Mammary epithelial cell (primary cell): ENCODE results near the gene ADAM22.

ENCODE experiments used
- EZH2 ChIP-seq: IDR thresholded peaks from 2 replicates; pipeline ENCODE4 v1.6.1; 2012; ENCODE audit warnings: low read length, inconsistent platforms, borderline replicate concordance
- TF ChIP-seq, protein P1 (sequence below), 2 donors: IDR thresholded peaks in 1 of 2; conservative IDR thresholded peaks in 1 of 2; 2 replicates each; pipeline ENCODE4 v1.5.1; 2011 to 2012; ENCODE audit warnings: inconsistent platforms in 2 of 2, low read length in 2 of 2, mild to moderate bottlenecking in 2 of 2, control low read depth in 1 of 2, low read depth in 1 of 2; ENCODE audit not compliant: insufficient read depth in 1 of 2; ENCODE audit errors: extremely low read depth in 1 of 2

DNA sequence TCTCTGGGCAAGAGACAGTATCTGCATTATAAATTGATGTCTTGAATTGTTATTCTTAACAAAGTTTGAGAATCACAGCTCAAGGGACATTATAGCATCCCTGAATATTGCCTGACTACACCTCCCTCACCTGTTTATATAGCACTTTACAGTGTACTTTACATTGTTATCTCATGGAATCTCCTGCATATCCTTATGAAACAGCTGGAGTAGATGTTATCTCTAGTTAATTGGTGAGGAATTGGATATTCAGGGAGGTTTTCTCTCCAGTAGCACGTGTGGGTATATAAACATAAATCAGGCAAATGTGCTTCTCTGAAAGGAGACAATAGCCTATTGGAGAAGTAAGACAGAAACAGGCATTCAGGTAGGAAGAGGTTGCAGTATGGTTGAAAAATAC lies 168.6 kb downstream of the ADAM22 start:
- TF ChIP-seq, protein P1, sequence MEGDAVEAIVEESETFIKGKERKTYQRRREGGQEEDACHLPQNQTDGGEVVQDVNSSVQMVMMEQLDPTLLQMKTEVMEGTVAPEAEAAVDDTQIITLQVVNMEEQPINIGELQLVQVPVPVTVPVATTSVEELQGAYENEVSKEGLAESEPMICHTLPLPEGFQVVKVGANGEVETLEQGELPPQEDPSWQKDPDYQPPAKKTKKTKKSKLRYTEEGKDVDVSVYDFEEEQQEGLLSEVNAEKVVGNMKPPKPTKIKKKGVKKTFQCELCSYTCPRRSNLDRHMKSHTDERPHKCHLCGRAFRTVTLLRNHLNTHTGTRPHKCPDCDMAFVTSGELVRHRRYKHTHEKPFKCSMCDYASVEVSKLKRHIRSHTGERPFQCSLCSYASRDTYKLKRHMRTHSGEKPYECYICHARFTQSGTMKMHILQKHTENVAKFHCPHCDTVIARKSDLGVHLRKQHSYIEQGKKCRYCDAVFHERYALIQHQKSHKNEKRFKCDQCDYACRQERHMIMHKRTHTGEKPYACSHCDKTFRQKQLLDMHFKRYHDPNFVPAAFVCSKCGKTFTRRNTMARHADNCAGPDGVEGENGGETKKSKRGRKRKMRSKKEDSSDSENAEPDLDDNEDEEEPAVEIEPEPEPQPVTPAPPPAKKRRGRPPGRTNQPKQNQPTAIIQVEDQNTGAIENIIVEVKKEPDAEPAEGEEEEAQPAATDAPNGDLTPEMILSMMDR (conservative IDR thresholded peaks at IDR 0.05 in 1 of 2, IDR thresholded peaks at IDR 0.05 in 1 of 2; ENCODE audit: extremely low read depth in 1 of 2, insufficient read depth in 1 of 2, low read depth in 1 of 2, low read length in 2 of 2), result no peak
- TF ChIP-seq EZH2, result no peak
